PC-3 (cell line): Measurements from ENCODE around the gene THOC6.
A peak's percentile ranks its signal among the peaks of the same experiment; 100 is the strongest.

ENCODE experiments used
- CTCF ChIP-seq: fragments of 300-600 bp; sonication (generic); conservative IDR thresholded peaks from 2 replicates; pipeline ENCODE4 v1.5.1; 2017; ENCODE audit warnings: antibody characterized with exemption, low read depth, mild to moderate bottlenecking, low read length
- EZH2 ChIP-seq: fragments of 300-600 bp; sonication (generic); IDR thresholded peaks from one replicate; pipeline ENCODE4 v1.6.1; 2017; ENCODE audit warnings: antibody characterized with exemption, mild to moderate bottlenecking, low read length; ENCODE audit not compliant: unreplicated experiment
- EZH2phosphoT487 ChIP-seq: fragments of 300-600 bp; sonication (generic); IDR thresholded peaks from 2 replicates; pipeline ENCODE4 v1.6.1; 2018; ENCODE audit warnings: mild to moderate bottlenecking, antibody characterized with exemption, low read length, borderline replicate concordance

DNA sequence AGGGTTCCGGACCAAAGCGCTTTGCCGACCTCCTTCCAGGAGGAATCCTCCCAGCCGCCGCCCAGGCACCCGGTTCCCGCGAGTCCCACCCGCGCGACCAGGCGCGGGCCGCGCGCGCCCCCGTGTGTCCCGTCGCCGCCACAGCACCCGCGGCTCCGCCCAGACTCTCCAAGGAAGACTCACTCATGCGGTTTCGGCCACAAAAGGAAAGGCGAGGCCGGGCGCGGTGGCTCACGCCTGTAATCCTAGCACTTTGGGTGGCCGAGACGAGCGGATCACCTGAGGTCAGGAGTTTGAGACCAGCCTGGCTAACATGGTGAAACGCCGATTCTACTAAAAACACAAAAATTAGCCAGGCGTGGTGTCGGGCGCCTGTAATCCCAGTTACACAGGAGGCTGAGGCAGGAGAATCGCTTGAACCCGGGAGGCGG, 40.1 kb upstream of the THOC6 start:
- TF ChIP-seq CTCF (peak; percentile 73), EZH2phosphoT487 (no peak), EZH2 (no peak)
